ENCODE results near the gene TRAF1. TPM values are rescaled to one million over a fixed set of nuclear protein-coding genes. Genes with fewer than 3 reads are reported as not detected.
A peak's percentile ranks its signal among the peaks of the same experiment; 100 is the strongest.
"Not testable (repeated sequence)": the region's sequence is repeated elsewhere in the genome, so short reads cannot be mapped to it uniquely, and the experiment has no call there.

TRAF1 gene, protein sequence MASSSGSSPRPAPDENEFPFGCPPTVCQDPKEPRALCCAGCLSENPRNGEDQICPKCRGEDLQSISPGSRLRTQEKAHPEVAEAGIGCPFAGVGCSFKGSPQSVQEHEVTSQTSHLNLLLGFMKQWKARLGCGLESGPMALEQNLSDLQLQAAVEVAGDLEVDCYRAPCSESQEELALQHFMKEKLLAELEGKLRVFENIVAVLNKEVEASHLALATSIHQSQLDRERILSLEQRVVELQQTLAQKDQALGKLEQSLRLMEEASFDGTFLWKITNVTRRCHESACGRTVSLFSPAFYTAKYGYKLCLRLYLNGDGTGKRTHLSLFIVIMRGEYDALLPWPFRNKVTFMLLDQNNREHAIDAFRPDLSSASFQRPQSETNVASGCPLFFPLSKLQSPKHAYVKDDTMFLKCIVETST
- total RNA-seq (2014; rRNA removed; shearing (Covaris generic)), result 0.91 and 0.95 TPM in 2 replicates

DNA sequence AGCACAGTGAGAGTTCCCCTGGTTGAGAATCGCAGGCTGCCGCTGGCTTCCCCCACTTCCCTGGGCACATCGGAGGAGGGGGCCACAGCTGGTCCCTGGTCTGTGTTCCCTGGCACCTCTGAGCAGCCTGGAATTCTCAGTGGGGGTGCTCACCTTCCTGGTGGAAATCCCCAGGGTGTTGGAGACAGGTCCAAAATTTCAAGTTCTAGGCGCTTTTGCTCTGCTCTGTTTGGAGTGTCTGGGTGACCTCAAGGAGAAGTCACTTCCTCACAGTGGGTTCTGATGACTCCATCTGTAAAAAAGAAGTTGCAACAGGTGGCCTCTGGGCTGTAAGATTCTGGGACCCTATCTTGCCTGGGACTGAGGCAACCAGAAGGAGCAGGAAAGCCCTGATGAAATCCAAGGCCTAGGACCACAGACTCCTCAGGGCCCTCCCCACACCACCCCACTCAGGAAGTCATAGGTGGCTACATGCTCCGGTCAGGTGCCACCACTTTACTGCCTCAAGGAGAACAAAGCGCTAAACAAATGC, at the start of gene TRAF1:
Gene TRAF1, minus strand, starts transcription at position 400 of the 532 bp plus-strand sequence. CDS start 721 bp downstream, outside the sequence.
- peak; percentile 71 for DNase-seq (ENCODE audit: low spot score)

DNA sequence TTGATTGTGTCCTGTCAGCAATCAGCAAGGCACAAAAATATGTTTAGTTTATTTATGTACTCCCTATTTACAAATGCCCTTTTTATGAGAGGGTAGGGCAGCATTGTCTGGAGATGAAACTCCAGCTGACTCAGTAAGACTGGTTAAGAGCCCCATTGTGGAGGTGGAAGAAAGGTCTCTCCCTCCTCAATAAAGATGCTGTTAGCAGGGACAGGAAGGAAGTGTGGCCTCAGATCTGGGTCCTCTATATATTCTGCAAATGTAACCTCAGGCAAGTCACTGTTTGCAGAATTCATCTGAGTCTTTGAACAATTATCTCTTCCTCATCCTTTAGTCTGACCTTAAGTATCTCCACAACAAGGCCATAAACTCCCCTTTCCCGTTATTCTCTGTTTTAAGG, 48.3 kb upstream of the TRAF1 start:
- no peak for DNase-seq (ENCODE audit: low spot score)

DNA sequence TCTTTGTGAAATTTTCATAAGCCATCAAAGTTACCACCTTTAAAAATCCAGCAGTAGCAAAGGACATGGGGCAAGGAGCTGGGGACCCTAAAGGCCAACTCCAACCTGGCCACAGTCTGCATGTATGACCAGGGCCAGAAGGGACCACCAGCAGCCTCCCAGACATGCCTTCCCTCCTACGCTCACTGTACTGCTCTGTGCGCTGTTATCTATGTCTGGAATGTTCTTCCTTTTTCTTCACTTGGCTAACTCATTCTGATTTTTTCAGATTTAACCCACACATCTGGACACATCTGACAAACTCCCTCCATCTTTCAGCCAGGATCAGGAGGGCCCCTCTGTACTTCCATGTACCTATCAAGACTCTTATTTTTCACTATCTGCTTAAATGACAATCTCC, 47.6 kb upstream of the TRAF1 start:
- no peak for DNase-seq (ENCODE audit: low spot score)

DNA sequence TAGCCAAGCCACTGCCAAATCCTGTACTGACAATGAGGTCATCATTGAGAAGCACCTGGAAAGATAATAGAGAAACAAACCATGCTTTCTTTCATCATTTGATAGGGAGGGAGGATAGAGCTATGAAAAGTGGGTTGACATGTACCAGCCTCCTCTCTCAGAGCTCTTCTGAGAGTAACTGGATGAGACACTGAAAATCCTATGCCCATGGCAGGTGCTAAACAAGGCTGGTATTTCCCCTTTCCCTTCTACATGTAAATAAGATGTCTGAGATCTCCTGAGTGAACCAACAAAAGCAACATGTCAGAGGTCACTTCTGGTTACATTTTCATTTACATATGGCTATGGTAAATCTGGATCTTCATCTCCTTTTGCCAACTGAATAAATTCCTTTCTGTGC, 45.3 kb upstream of the TRAF1 start:
- no peak for DNase-seq (ENCODE audit: low spot score)

DNA sequence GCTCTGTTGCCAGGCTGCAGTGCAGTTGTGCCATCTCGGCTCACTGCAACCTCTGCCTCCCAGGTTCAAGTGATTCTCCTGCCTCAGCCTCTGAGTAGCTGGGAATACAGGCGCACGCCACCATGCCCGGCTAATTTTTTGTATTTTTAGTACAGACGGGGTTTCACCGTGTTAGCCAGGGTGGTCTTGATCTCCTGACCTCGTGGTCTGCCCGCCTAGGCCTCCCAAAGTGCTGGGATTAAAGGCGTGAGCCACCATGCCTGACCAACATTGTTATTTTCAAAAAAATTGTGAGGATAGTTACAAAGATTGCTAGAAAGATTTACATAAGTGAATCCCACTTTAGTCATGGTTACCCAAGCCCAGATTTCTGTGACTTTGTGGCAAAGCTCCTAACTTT, 44.9 kb upstream of the TRAF1 start:
- not testable (repeated sequence) for DNase-seq (ENCODE audit: low spot score)

DNA sequence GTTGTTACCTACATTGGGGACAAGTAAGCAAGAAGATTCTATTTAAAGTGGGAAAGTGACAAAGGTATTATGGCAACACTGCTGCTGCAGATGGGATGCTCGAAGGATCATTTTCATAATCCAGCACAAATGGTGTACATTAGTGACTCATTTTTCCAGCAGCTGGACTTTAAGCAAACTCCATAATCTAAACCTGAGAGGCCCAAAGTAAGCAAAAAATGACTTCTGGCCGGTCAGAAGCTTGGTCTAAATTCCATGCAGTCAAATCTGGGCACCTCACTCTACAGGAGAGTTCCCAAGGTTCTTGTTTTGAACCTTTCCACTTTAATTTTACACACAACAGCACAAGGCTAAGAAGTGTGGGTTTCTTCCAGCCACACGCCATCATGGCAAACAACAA, 43.6 kb upstream of the TRAF1 start:
- DNase-seq (ENCODE audit: low spot score), result no peak

DNA sequence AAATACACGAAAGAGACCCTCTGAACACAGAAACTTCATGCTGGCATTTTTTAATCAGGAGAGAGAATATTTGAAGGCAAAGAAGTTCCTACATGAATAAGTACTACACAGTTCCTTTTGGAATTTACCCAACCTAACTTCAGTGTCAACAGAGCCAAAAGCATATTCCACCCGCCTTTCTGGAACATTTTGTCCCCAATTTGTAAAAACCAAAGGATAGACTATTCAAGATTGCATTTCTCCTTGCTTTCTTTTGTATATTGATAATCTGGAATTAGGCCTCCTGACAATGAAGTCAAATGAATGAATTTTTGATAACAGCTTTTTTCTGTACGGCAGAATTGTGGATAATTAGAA, 39.4 kb upstream of the TRAF1 start:
- no peak for DNase-seq (ENCODE audit: low spot score)

DNA sequence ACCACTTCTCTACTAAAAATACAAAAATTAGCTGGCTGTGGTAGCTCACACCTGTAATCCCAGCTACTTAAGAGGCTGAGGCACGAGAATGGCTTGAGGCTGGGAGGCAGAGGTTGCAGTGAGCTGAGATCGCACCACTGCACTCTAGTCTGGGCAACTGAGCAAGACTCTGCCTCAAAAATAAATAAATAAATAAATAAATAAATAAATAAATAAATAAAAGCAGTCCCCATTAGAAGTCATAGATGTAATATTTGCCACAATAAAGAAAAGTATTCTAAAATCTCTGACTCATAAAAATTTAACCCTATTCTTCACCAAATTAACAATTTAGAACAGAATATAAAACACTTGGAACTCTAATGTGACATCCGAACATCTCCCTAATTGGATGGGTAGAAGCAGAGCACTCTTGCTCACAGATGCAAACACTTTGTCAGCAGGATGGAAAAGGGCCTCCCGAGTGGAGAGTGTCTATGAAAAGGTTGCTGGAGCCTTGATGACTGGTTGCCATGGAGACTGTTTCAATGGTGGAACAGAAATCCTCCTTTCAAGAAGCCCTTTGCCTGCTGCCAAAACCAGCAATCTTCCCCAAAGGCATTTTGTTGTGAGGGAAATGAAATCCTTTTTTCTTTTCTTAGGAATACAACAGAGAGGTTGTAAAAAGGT, 38.9 kb upstream of the TRAF1 start:
- DNase-seq (ENCODE audit: low spot score), result no peak

DNA sequence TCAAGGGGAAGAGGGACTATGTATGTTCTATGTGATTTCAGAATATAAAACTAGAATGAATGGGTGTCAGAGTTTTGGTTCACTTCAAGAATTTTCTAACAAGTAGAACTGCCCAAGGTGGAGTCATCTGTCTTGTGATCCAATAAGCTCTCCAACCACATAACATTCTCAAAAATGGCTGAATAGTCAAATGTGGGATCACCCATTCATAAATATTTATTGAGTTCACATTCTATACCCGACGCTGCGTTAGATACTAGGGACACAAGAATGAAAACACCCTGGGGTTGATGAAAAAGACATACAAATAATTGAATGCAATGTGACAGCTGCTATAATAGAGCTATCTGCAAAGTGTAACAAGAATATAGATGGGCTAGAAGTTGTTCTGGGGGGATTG, 35.3 kb upstream of the TRAF1 start:
- no peak for DNase-seq (ENCODE audit: low spot score)

DNA sequence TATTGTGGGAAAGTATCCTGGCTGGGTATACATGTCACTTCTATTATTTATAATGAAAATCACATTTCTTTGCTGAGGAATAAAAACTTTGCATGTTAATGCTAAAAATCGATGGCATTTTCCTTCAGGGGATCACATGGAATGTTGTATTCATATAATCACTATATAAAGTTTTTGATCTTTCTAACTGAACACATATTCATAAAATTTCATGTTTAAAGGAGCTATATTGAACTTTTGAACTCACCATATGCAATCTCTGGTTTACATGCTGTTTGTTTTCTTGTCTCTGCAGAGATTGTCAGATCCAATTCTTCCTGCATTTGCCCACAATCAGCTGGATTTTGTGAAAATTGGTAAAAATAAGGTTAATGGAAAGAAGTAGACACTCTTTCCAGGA, 33.4 kb upstream of the TRAF1 start:
- DNase-seq (ENCODE audit: low spot score), result no peak

DNA sequence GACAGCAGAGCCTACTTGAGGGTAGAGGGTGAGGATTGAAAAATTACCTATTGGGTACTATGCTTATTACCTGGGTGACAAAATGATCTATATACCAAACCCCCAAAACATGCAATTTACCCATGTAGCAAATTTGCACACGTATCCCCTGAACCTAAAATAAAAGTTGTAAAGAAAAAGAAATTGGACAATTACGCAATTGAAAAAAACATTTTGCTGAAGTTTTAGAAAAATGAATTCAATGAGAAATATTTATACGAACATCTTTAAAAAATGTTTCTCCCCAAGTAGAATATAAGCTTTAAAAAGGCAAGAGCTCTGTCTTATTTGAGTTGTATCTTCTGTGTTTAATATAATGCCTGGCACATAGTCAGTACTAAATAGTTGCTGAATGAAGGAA, 30.3 kb upstream of the TRAF1 start:
- no peak for DNase-seq (ENCODE audit: low spot score)

DNA sequence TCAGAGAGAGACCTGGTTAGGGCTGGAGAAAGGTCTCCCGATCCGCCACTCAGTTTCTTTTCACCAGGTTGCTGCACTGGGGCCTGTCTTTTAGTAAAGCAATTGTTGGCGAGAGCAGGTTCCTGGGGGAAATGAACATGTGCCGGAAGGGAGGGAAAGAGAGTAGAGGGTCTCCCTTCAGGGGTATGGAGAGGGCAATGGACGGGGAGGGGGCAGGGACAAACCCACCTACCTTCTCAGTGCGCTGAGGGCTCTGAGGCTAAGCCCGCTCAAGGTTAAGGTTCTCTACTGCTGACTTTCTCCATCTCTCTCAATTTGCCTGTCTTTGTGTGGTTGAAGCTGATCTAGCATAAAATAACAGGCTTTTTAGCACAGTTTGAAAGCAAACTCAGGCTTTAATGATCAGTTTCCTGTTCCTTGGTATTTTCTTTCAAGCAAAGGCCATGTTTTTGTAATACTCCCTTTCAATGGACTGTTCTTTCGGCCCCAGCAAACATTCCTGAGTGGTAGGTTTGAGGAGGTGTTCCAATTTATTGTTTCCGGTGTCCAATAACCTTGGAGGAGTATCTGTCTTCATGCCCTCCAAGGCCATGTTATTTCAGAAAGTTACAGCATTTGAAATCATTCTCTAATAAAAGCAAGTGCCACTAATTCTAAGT, 25.5 kb upstream of the TRAF1 start:
- DNase-seq (ENCODE audit: low spot score), result no peak

DNA sequence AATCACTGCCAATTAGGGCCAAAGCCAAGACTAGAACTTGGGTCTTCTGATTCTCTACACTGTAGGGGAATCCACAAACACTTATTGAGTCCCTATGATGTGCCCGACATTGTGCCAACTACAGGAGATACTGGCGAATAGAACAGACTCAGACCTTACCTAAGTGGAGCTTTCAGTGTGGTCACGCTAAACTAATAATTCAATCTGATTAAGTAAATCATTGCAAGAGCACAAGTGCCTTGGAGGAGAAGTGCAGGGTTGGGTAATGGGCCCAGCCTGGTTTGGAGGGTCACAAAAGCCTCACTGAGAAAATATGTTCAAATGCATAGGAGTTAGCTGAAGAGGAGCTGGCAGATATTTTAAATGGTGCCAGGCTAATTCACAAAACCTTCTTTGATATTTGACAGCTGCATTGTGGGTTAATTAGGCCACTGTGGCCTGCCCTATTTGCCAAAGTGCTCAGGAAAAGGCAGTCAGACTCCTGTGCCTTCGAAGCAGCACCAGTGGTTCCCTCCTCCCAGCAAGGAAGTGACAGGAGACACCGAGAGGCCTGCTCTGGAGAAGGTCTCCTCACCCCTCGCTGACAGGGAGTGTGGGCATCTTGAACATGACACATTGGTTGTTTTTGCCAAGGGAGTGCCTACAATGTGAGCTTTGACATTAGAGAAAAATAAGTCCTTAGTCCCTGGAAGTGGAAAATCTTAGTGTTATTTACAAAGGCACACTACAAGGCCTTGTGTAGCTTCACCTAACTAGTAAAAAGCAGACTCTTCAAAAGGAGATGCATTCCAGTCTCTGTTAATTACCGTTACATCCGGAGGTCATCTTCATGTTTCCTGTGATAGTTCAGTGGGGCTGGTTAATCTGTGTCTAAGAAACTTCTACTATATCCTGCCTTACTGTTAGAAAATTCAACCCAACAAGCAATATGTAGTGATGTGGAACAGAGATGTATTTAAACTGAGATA, 24.1 kb upstream of the TRAF1 start:
- DNase-seq (ENCODE audit: low spot score), result no peak

DNA sequence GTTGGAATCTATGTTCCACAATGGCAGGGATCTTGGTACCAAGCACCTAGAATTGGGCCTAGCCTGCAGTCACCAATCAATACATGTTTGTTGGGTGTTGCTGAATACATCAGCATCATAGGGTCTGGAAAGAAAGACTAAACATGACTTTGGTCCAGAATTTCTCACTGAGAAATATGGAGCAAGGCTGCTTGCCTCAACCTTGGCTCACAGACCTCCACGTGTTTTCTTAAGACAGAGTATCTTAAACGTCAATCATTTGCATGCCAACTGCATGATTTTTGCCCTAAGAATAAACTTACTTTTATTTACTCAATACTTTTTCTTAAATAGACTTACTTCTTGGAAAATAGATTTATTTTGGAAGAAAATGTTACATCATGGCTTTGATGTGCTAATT, 22.7 kb upstream of the TRAF1 start:
- no peak for DNase-seq (ENCODE audit: low spot score)

DNA sequence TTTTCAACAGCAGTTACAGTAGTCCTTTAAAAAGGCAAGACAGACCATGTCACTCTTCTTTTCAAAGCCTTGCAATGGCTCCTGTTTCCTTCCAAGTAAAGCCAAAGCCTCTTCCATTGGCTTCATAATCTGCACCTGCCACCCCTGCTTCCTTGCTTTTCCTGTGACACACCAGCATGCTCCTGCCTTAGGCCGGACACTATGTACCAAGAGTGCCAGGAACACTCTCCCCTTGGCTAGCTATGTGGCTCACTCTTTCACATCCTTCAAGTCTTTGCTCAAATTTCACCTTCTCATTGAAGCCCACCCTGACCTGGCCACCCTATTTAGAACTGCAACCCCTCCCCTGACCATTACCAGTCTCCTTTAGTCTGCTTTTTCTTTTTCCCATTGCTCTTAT, 22.2 kb upstream of the TRAF1 start:
- no peak for DNase-seq (ENCODE audit: low spot score)

DNA sequence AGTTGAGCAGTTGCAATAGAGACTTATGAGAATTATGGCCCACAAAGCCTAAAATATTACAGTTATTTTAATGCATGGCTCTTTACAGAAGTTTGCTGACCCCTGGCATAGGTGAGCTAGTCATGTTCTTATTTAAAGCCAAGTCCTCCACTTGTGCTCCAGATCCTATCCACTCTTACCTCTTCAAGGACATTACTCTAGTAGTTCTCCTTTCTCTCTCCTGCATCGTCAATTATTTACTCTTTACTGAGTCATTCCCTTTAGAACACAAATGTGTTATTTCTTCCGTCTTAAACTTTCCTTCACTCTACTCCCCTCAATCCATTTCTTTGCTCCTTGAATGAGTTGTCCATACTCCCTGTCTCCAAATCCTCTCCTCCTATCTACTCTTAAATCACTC, 20.6 kb upstream of the TRAF1 start:
- no peak for DNase-seq (ENCODE audit: low spot score)

DNA sequence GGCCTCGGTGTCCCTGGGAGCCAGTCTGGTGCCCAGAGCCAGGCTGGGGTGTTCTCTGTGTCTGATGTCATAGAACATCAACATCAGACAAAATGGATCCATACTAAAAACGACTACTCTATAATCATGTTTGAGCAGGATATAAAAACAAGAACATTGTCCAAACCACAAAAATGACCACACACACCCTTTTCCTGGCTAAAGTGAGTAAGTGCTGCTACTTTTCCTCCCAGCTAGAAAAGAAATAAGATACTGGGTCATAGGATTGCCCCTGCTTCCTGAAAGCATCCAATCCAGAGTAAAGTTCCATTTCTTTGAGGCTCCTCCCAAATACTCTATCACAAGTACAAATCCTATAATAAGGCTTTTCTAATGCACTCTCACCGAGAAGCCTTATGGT, 19.7 kb upstream of the TRAF1 start:
- DNase-seq (ENCODE audit: low spot score), result no peak

DNA sequence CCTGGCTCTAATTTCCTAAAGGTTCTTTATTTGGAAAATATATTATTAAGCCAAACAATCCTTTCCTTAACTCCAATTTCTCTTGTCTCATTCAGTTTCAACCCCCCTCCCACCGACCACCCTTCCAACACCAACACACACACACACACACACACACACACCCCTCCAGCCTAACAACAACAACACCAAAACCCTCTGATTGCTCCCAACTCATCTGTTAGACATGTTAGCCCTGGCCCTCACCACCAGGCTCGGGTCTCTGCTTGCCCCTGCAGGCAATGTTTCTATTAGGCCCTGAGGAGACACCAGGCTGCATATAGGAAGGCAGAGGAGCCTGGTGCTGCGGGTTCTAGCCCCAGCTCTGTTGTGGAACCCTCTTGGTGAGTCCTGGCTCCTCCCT, 18.4 kb upstream of the TRAF1 start:
- DNase-seq (ENCODE audit: low spot score), result no peak

DNA sequence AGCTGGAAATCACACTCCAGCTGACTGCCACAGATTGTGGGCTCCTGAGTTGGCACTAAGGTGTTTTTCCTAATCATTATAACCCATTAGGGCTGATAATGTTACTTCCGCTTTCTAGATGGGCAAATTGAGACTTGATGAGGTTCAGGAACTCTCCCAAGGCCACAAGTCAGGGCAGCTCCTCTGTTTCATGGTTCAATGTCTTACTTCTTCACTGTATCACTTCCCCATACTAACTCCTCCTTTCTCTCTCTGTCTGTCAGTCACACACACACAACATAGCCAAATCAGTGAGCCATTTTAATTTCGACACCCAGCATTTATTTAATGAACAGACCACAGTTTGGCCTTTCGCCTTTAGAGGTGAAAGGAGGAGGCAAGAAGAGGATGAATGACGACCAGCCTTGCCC, 17.8 kb upstream of the TRAF1 start:
- no peak for DNase-seq (ENCODE audit: low spot score)

DNA sequence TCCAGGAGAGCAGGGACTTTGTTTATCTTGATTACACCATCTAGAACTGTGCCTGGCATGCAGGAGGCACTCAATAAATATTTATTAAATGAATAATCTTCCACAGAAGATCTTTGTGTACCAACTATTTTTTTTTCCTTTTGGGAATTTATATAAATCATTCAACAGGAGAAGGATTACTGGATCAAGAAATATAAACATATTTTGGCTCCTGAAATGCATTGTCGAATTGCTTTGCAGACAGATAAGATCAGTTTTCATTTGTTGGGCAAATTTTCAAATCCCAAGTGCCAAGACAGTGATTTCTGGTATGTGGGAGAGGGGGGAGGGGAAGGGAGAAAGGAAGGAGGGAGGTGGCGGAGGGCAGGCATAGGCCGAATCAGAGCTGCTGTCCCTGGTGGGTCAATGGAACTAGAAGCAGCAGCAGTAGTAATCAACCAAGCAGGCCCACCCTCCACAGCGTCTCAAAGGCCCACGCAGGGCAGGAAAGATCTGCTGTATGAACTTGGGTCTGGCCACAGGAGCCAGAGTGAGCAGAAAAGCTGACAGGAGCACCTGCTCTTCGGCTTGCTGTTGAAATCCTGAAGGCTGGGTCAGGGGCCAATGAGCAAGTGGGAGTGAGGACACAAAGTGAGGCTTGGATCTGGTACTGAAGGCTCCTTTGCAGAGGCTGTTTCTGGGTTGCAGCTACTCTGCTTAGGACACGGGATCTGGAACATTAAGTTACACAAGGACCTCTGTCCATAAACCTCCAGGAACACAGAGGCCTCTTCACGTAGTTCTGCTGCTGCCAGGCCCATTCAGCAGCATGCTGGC, 15.8 kb upstream of the TRAF1 start:
- no peak for DNase-seq (ENCODE audit: low spot score)

Data from A172 (cell line).